ENCODE results near the gene DNAJC25. TPM values are rescaled to one million over a fixed set of nuclear protein-coding genes. Genes with fewer than 3 reads are reported as not detected.

The DNAJC25 gene
- total and polyA plus RNA-seq, 2 of the 13 experiments (the other 11 are each of a cell fraction or from before 2014, with no cell fraction given), result 5.7 to 10.2 TPM

- no peaks in the 10 kb centered on the region; a peak in 1 of 5 replicates for H3K27me3 ChIP-seq (ENCODE audit: control insufficient read depth in 1 of 2, insufficient read depth in 2 of 2, low read length in 2 of 2)
- in situ Hi-C loops (cut with HindIII; ENCODE audit: extremely low pct_ligation_motif_present, low pct_unique_long_range_greater_than_20kb) (no loop called here), intact Hi-C loops (cut with micrococcal nuclease; ENCODE audit: unreplicated experiment) (loop anchor here (1.0 kb wide), 1 partner anchor 31 kb away; the partner anchor contains the start of gene DNAJC25)
- ATAC-seq (peak; percentile 67), FAIRE-seq (no peak), DNase-seq (ENCODE audit: low spot score) (no peak)
- H3K9ac ChIP-seq (ENCODE audit: insufficient read depth, low read depth, low read length), result peak overlapping the region; percentile 70
- no peaks in the 10 kb centered on the region for H3K9me3 ChIP-seq (ENCODE audit: low read length)
- under 1% methylated on average over 24 of the region's 57 CpGs for WGBS (ENCODE audit: low lambda C conversion rate)
- peaks cover 10% of the 10 kb centered on the region for H3K79me2 ChIP-seq (ENCODE audit: insufficient read depth, low read length)
- H2AFZ ChIP-seq (ENCODE audit: low read length), result no peak overlapping the region
- H3K36me3 ChIP-seq (replicated peaks in 1 of 2; ENCODE audit: control insufficient read depth in 1 of 2, insufficient read depth in 2 of 2, low read length in 2 of 2), result peaks cover 0 to 4% of the 10 kb centered on the region in 2 experiments; a peak in 1 of 5 replicates
- peak overlapping the region; percentile 39 for H3K27ac ChIP-seq (ENCODE audit: extremely low read length, insufficient read depth, low read length)
- TSS peak; percentile 49 for BruUV-seq (replicated peaks)
- CTCF ChIA-PET (ENCODE audit: low intra/inter-chr PET ratio, low total read pairs), result no interaction called here
- POLR2A ChIA-PET, result interaction anchor here (1.0 to 1.9 kb wide), 4 partner anchors 16 to 64 kb away, joined by 3 to 15 read pairs (median 6); partner anchors contain the start of gene DNAJC25
- peak overlapping the region; percentile 89 for H3K4me2 ChIP-seq (ENCODE audit: low read depth, low read length)
- H3K4me3 ChIP-seq (replicated peaks in 1 of 3; ENCODE audit: insufficient read depth in 1 of 3, low read depth in 2 of 3, low read length in 3 of 3), result peak overlapping the region; percentile 74 to 95 (median 91)
- peaks cover 20% of the 10 kb centered on the region for H3K4me1 ChIP-seq (ENCODE audit: insufficient read depth, low read length)
- H4K20me1 ChIP-seq (ENCODE audit: insufficient read depth, low read length), result 0 out of 2 replicates have a peak, but pooled peaks cover 4% of the 10 kb centered on the region
- TF ChIP-seq ZFY (CRISPR knock-in tag; IDR thresholded peaks at IDR 0.05) (peak; percentile 45), ZNF263 (CRISPR knock-in tag; IDR thresholded peaks at IDR 0.05) (peak; percentile 40; the same call in 1 of the 2 replicates), KDM3A (CRISPR knock-in tag; IDR thresholded peaks at IDR 0.05; ENCODE audit: low read depth) (no peak), NFKB2 (CRISPR knock-in tag; IDR thresholded peaks at IDR 0.05; ENCODE audit: borderline replicate concordance) (0 out of 2 replicates have a peak, but pooled peaks have one; percentile 24), ZNF687 (CRISPR knock-in tag; IDR thresholded peaks at IDR 0.05) (peak; percentile 58), HOXD1 (CRISPR knock-in tag; IDR thresholded peaks at IDR 0.05) (0 out of 2 replicates have a peak, but pooled peaks have one; percentile 16), ESRRA (CRISPR knock-in tag; IDR thresholded peaks at IDR 0.05; ENCODE audit: low read depth) (no peak), UBTF (CRISPR knock-in tag; IDR thresholded peaks at IDR 0.05) (peak; percentile 44; the same call in 1 of the 2 replicates), AGO2 (optimal IDR thresholded peaks at IDR 0.05; ENCODE audit: low read depth, low read length) (peak; percentile 46), ZNF75D (CRISPR knock-in tag; IDR thresholded peaks at IDR 0.05; ENCODE audit: borderline replicate concordance) (no peak), ZNF232 (CRISPR knock-in tag; IDR thresholded peaks at IDR 0.05; ENCODE audit: borderline replicate concordance) (0 out of 2 replicates have a peak, but pooled peaks have one; percentile 41), ZFX (CRISPR knock-in tag; IDR thresholded peaks at IDR 0.05; ENCODE audit: low read depth) (peak; percentile 40), YEATS4 (CRISPR knock-in tag; IDR thresholded peaks at IDR 0.05; ENCODE audit: borderline replicate concordance) (peak; percentile 8; the same call in 1 of the 2 replicates), E2F2 (CRISPR knock-in tag; IDR thresholded peaks at IDR 0.05; ENCODE audit: borderline replicate concordance) (0 out of 2 replicates have a peak, but pooled peaks have one; percentile 23), NCOA5 (CRISPR knock-in tag; IDR thresholded peaks at IDR 0.05) (no peak), ZNF350 (CRISPR knock-in tag; IDR thresholded peaks at IDR 0.05; ENCODE audit: borderline replicate concordance, low read depth) (0 out of 2 replicates have a peak, but pooled peaks have one; percentile 10)
These were observed 30.8 kb downstream of the DNAJC25 start for GRCh38 chr9:111661802-111662521.

Data from HepG2 (cell line).